CD14-positive monocyte (primary cell): Measurements from ENCODE around the gene CD28. TPM values are rescaled to one million over a fixed set of nuclear protein-coding genes. Genes with fewer than 3 reads are reported as not detected.

Experiments
- DNase-seq, 3 donors: peaks; one replicate each; pipeline ENCODE4 v3.0.0-alpha.2; 2011 to 2022
- H2AFZ ChIP-seq: 2 replicates; pipeline ENCODE4 v1.6.0; 2012; ENCODE audit warnings: mild to moderate bottlenecking, low read depth, low read length, inconsistent platforms; ENCODE audit not compliant: insufficient read depth, poor library complexity, severe bottlenecking
- H3K27ac ChIP-seq, 2 donors: 1 replicate in 1 of 2; 2 replicates in 1 of 2; pipeline ENCODE4 v1.5.1; 2012 to 2013; ENCODE audit warnings: low read length in 2 of 2, control low read depth in 1 of 2, inconsistent platforms in 1 of 2, low read depth in 1 of 2, mild to moderate bottlenecking in 1 of 2
- H3K27me3 ChIP-seq, 2 donors: one replicate each; pipeline versions ENCODE4 v1.6.0 to v1.6.1; 2011 to 2013; ENCODE audit warnings: low read length in 2 of 2; ENCODE audit not compliant: control insufficient read depth in 2 of 2, insufficient read depth in 2 of 2
- H3K36me3 ChIP-seq, 2 donors: replicated peaks in 1 of 2; 1 replicate in 1 of 2; 2 replicates in 1 of 2; pipeline versions ENCODE4 v1.5.1 to v1.6.1; 2012 to 2013; ENCODE audit warnings: low read length in 2 of 2, control low read depth in 1 of 2, inconsistent platforms in 1 of 2, mild to moderate bottlenecking in 1 of 2; ENCODE audit not compliant: insufficient read depth in 2 of 2, control insufficient read depth in 1 of 2
- H3K4me1 ChIP-seq, 2 donors: 1 replicate in 1 of 2; 2 replicates in 1 of 2; pipeline versions ENCODE4 v1.5.1 to v1.6.1; 2012 to 2013; ENCODE audit warnings: low read length in 2 of 2, control low read depth in 1 of 2, inconsistent platforms in 1 of 2, mild to moderate bottlenecking in 1 of 2, moderate library complexity in 1 of 2; ENCODE audit not compliant: insufficient read depth in 2 of 2, control insufficient read depth in 1 of 2
- H3K4me2 ChIP-seq: replicated peaks from 2 replicates; pipeline ENCODE3; 2012; ENCODE audit warnings: low read length, moderate library complexity, mild to moderate bottlenecking; ENCODE audit not compliant: poor library complexity, severe bottlenecking; ENCODE audit errors: extremely low read depth
- H3K4me3 ChIP-seq, 3 experiments: fragments of 200-600 bp in 1 of 3; sonication (generic) in 1 of 3; replicated peaks in 1 of 3; 1 replicate in 2 of 3; 2 replicates in 1 of 3; pipeline ENCODE4 v1.5.1; 2011 to 2013; ENCODE audit warnings: low read length in 3 of 3, mild to moderate bottlenecking in 3 of 3, control low read depth in 2 of 3, low read depth in 2 of 3, inconsistent platforms in 1 of 3, moderate library complexity in 1 of 3
- H3K79me2 ChIP-seq: 2 replicates; pipeline ENCODE4 v1.6.0; 2012; ENCODE audit warnings: mild to moderate bottlenecking, control low read depth, inconsistent platforms, low read length, moderate library complexity; ENCODE audit not compliant: insufficient read depth
- H3K9ac ChIP-seq: 2 replicates; pipeline ENCODE4 v1.6.0; 2017; ENCODE audit warnings: low read length, mild to moderate bottlenecking; ENCODE audit not compliant: insufficient read depth, poor library complexity, severe bottlenecking
- H3K9me3 ChIP-seq, 2 donors: replicated peaks in 1 of 2; 1 replicate in 1 of 2; 2 replicates in 1 of 2; pipeline versions ENCODE4 v1.5.1 to v1.6.1; 2012 to 2013; ENCODE audit warnings: low read length in 2 of 2, control low read depth in 1 of 2; ENCODE audit not compliant: control insufficient read depth in 1 of 2, insufficient read depth in 1 of 2
- H4K20me1 ChIP-seq: 2 replicates; pipeline ENCODE4 v1.6.0; 2012; ENCODE audit warnings: mild to moderate bottlenecking, low read length, control low read depth, moderate library complexity; ENCODE audit not compliant: insufficient read depth
- H3K27ac Mint-ChIP-seq, 7 donors: one replicate each; pipeline ENCODE4 v1.8.0; 2020; ENCODE audit warnings: mild to moderate bottlenecking in 7 of 7, mixed read lengths in 7 of 7, moderate library complexity in 6 of 7, inconsistent platforms in 2 of 7
- H3K27me3 Mint-ChIP-seq, 3 donors: one replicate each; pipeline ENCODE4 v1.8.0; 2021 to 2022; ENCODE audit warnings: low read depth in 3 of 3, mild to moderate bottlenecking in 3 of 3, mixed read lengths in 3 of 3, moderate library complexity in 3 of 3, inconsistent platforms in 1 of 3
- H3K36me3 Mint-ChIP-seq, 2 donors: one replicate each; pipeline ENCODE4 v1.8.0; 2020; ENCODE audit warnings: mixed read lengths in 2 of 2, inconsistent platforms in 1 of 2, mild to moderate bottlenecking in 1 of 2
- H3K4me1 Mint-ChIP-seq: one replicate; pipeline ENCODE4 v1.8.0; 2020; ENCODE audit warnings: mild to moderate bottlenecking, mixed read lengths
- H3K4me3 Mint-ChIP-seq, 2 donors: one replicate each; pipeline ENCODE4 v1.8.0; 2020; ENCODE audit warnings: mild to moderate bottlenecking in 2 of 2, mixed read lengths in 2 of 2, moderate library complexity in 1 of 2
- H3K9me3 Mint-ChIP-seq, 7 donors: one replicate each; pipeline ENCODE4 v1.8.0; 2020 to 2022; ENCODE audit warnings: mixed read lengths in 7 of 7, mild to moderate bottlenecking in 6 of 7, moderate library complexity in 6 of 7, inconsistent platforms in 2 of 7
- CTCF ChIP-seq: fragments of 200-600 bp; IDR thresholded peaks from one replicate; pipeline ENCODE4 v1.8.0; 2022; ENCODE audit warnings: antibody characterized with exemption, mild to moderate bottlenecking
- WGBS: methylation state at CpG from one replicate; pipeline ENCODE4 v1.1.5; 2013; ENCODE audit warnings: missing lambda C conversion rate; ENCODE audit not compliant: insufficient coverage; 5-methylcytosine and 5-hydroxymethylcytosine counted together
- intact Hi-C, 2 donors: fragments of 100-400 bp; cut with micrococcal nuclease; formaldehyde crosslinking; loops; one replicate each; pipeline versions ENCODE4 v1.15.0 to v1.15.1; 2023
- polyA plus RNA-seq, 3 donors: library from polyadenylated mRNA; depleted of rRNA in 1 of 3; unstranded in 2 of 3; stranded (reverse) in 1 of 3; fragments of 300-500 nt in 2 of 3; fragments of >200 nt in 1 of 3; fragmentation: Illumina TruSeq in 2 of 3; gene quantifications; 1 replicate in 2 of 3; 2 replicates in 1 of 3; pipeline ENCODE4 v1.2.3, GENCODE V29; 2012 to 2021

CD28 gene
- polyA plus RNA-seq, 3 donors, result 0.09 to 0.21 TPM; not detected in 1

- Mint-ChIP-seq H3K4me1 (peaks cover 9% of the 10 kb centered on the region), H3K27ac (no peak overlapping the region), H3K4me3 (no peak overlapping the region), H3K9me3 (peaks cover 0 to 4% (median 1%) of the 10 kb centered on the region in 7 donors), H3K36me3 (no peaks in the 10 kb centered on the region), H3K27me3 (peaks cover 0 to 2% (median 0%) of the 10 kb centered on the region in 3 donors)
- Histone ChIP-seq H3K4me2 (no peak overlapping the region), H3K4me3 (no peak overlapping the region), H3K79me2 (no peaks in the 10 kb centered on the region), H3K4me1 (peaks cover 0 to 7% of the 10 kb centered on the region in 2 donors), H4K20me1 (no peaks in the 10 kb centered on the region), H3K9ac (no peak overlapping the region), H3K27ac (no peak overlapping the region), H3K36me3 (no peaks in the 10 kb centered on the region), H3K9me3 (no peaks in the 10 kb centered on the region), H3K27me3 (no peaks in the 10 kb centered on the region), H2AFZ (no peak overlapping the region)
- TF ChIP-seq CTCF, result no peak
- no CpG with 5 or more reads among the region's 5 CpGs for WGBS
- intact Hi-C loops, result no loop called here
- DNase-seq, result no peak
These were observed 1.1 kb downstream of the CD28 start for GRCh38 chr2:203707530-203707929.

- Histone ChIP-seq H3K4me1 (peaks cover 0 to 7% of the 10 kb centered on the region in 2 donors), H3K27ac (no peak overlapping the region), H4K20me1 (no peaks in the 10 kb centered on the region), H3K4me3 (no peak overlapping the region), H3K79me2 (no peaks in the 10 kb centered on the region), H3K36me3 (no peaks in the 10 kb centered on the region), H3K4me2 (no peak overlapping the region), H3K9ac (no peak overlapping the region), H2AFZ (no peak overlapping the region), H3K9me3 (no peaks in the 10 kb centered on the region), H3K27me3 (no peaks in the 10 kb centered on the region)
- H3K4me3 Mint-ChIP-seq, result no peak overlapping the region
- intact Hi-C loops, result no loop called here
- H3K27me3 Mint-ChIP-seq, result peaks cover 0 to 5% (median 2%) of the 10 kb centered on the region in 3 donors
- TF ChIP-seq CTCF, result no peak
- peaks cover 0 to 2% (median 0%) of the 10 kb centered on the region in 7 donors for H3K9me3 Mint-ChIP-seq
- no peak for DNase-seq
- no peaks in the 10 kb centered on the region for H3K36me3 Mint-ChIP-seq
- H3K4me1 Mint-ChIP-seq, result peaks cover 9% of the 10 kb centered on the region
- WGBS, result no CpG with 5 or more reads among the region's 11 CpGs
- peak overlapping the region in 2 of 7 donors; percentile 40 to 54 for H3K27ac Mint-ChIP-seq
These were observed 2.5 kb downstream of the CD28 start for GRCh38 chr2:203708846-203709396.
